UCSD-AML1 (cell line): ENCODE data around the gene HCN4.
"Not testable (repeated sequence)": the region's sequence is repeated elsewhere in the genome, so short reads cannot be mapped to it uniquely, and the experiment has no call there.

Experiments
- DNase-seq: peaks from one replicate; lab custom pipeline; 2025; ENCODE audit not compliant: unreplicated experiment; lab: John Stamatoyannopoulos, UW

Gene HCN4

DNA sequence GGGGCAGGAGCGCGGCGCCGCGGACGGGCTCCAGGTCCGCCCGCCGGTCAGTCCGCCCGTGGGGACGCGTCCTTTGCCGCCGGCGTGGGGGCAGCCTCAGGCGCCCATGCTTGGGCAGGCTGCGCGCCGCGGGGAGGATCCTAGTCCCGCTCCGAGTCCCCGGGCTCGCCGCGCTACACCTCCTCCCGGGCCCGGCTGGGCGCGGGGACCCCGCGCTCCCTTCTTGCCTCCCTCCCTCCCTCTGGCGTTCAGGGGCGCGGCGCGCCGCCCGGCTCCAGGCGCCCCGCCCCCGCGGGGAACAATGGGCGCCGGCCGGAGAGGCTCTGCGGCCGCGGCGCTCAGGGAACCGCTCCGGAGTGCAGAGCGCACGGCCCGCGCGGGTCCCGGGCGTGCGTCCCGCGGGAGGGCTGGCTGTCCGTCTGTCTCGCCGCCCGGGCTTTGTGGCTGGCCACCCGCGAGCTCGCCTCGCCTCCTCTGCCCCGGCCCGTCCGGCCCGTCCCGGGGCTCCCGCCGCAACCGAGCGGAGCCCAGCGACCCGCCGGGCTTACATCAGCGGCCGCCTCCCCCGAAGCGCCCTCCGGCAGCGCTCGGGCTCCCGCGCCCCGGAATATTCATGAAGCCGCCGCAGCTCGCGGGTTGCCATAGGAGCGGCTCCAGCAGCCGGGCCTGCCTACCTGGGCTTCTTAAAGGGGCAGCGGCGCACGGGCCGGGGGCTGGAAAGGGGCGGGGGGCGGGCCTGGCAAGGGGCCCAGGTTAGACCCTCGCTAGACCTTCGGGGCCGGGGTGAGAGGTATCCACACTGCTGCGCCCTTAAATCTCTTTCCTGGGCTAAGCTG, at the start of gene HCN4:
Gene HCN4 (minus strand): TSS at position 658 of the 836 bp plus-strand sequence. CDS start 688 bp downstream, outside the sequence.
- no peak for DNase-seq

DNA sequence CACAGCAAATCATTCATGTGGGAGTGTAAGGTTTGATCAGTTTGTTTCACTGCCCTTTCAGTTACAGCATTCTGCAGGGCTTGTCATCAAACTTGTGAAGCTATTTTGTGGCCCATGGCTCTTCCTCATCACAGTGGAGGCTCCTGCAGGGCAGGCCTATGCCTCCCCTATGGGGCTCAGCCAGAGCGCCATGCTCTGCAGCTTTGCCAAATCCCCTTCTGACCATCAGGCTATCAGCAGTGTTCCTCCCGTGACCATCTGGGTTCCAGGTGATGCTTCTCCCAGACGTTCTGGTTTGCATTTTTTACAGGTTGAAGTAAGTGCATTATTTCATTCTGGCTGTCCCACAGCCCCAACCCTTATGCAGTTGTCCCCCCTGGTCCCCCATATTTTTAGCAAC, 46.1 kb upstream of the HCN4 start:
- no peak for DNase-seq

GRCh38 chr15:73403171-73403570, 34.4 kb upstream of the HCN4 start:
- DNase-seq, result no peak

GRCh38 chr15:73400222-73400621, 31.5 kb upstream of the HCN4 start:
- DNase-seq, result not testable (repeated sequence)

DNA sequence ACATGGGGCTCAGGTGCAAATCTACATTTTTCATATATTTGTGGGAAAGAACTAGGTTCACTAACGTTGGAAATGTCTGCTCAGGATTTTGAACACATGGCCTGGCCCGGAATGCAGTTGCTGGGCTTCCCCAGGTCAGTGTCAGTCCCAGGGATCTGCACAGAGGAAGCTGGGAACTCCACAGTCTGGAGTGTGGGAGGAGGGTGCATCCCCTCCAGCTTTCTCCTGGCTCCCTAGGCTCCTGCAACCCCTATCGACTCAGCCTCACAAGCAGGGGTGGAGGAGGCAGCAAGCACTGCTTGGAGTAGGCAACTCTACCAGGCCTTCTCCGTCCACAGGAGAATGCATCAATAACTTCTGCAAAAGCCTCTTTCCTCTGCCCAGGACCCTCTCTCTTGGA, 30.1 kb upstream of the HCN4 start:
- no peak for DNase-seq

DNA sequence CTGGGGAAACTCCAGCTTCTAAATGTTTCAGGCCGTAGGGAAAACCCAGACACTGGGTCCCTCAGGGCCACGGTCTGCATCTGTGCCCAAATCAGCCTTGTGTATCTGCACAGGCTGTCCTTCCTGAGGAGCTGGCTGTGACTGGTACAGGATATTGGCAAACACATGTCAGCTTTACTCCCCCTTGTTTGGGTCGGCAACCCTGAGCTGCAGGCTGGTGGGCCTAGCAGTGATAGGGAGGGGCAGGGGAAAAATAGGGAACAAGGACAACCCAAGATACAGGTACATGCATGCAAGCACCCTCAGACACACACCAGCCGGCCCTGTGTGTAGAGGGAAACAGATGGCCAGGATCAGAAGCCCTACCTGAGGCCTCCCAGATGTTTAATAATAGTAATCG, 28.7 kb upstream of the HCN4 start:
- DNase-seq, result no peak

DNA sequence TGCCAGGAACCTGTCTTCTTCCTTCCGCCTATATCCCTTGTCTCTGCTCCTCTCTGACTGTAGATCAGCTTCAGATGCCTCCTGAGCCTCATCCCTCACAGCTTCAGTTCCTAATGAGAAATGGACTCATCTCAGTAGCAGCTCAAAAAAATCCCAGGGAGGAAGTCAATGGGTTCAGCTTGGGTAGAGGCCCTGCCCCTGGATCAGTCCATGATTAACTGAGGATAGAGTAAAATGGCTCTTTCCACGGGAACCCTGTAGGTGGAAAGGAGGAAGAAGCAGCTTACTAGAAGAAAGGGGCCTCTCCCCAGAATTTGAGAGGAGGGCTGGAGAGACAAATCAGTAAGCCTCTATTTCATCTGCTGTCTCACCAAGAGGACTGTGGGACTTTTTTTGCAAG, 26.9 kb upstream of the HCN4 start:
- DNase-seq, result no peak

DNA sequence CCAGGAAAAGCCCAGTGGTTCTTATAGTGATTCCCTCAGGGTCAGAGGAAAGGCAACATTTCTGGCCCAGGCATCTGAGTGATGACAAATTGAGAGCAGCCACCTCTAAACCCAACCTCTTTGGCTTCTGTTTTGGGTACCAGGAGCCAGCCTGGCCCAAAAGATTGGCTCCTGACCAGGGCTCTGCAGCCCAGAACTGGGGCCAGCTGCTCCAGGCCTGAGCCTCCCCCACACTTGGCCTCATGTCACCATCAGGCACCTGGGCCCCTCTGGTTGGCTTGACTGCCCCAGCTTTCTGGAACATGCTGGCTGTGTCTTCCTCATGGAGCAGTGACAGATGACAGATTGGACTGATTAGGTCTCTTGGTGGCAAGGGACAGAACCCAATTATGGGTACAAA, 26.0 kb upstream of the HCN4 start:
- DNase-seq, result no peak

DNA sequence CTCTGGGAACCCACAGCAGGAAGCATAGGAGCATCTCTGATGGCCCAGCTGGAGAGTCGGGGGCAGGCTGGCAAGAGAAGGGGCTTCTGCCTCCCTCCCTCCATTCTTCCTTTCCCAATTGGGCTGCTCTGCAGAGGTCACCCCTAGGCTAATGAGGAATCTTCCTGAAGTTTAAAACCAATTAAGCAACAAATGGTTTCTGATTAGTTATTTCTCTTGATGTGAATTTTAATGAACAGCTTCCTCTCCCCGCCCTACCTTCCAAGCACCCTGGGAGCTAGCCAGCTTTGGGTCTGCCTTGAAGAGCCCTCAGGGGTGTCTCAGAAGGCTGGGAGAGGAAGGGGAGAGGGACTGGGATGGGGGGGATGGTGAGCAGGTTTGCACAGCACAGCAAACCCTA, 24.6 kb upstream of the HCN4 start:
- DNase-seq, result no peak

- no peak for DNase-seq
Measured at GRCh38 chr15:73392025-73392424, 23.3 kb upstream of the HCN4 start.

- DNase-seq, result no peak
Measured at GRCh38 chr15:73391128-73391872, 22.5 kb upstream of the HCN4 start.

DNA sequence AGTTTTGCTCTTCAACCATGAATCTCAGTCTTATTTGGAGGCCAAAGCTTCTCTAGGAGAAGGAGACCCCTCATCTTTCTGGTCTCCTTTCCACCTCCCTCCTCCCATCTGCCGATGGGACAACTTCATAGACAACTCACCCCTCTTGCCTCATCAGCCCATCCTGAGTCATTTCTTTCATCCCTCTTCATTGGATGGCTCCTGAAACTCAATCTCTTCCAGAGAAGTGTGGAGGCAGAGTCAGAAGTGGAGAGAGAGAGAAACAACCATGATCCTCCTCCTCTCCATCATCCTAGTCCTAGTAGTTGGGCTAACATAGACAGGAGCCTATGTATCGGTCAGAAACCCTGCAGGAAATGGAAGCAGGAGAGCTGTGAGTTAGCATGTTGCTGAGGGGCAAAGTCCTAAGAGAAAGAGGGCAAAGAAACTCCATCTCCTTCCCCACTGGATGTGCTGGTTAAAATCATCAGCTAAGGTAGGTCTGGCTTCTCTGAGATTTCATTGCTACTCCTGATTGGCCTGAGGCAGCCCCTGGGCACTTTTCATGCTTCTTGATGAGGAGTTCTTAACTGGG, 21.3 kb upstream of the HCN4 start:
- no peak for DNase-seq

DNA sequence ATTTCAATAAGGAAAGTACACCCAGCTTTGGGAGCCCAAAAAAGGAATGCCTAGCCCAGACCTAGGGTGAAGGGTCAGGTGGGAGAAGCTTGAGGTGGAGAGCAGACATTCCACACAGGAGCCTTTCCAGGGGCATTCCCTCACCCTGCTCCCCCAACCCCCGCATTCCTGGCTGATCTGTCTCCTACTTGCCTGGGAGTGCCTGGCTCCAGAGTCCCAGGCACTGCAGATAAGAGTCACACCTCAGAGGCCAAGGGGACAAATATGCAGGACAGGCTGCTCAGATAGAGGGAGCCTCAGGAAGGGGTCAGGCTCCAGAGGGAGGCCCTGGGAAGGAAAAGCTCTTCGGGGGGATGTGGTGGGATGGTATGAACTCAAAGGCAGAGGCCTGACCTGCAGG, 20.8 kb upstream of the HCN4 start:
- no peak for DNase-seq

DNA sequence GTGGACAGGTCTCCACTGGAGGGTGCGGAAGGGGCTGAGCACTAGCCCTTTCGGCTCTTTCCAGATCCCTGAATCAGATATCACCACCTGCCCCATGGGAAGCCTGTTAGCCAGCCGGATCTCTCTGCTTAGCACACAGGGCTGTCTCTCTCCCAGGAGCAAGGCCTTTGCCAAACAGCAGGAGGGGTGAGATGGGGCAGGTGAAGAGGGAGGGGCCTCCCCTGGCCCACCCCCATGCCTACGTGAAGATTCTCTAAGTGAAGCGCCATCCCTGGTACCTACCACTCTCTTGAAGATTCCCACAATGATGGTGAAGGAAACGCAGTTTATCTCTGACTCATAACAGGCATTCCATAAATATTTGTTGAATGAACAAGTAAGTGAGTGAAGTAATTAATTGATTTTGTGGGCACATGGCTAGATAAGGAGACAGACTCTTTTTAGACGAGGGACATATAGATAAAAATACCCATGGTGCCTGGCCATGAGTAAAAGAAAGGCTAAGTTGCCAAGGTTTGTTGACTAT, 19.6 kb upstream of the HCN4 start:
- no peak for DNase-seq

- no peak for DNase-seq
Measured at GRCh38 chr15:73387507-73388255, 18.9 kb upstream of the HCN4 start.

DNA sequence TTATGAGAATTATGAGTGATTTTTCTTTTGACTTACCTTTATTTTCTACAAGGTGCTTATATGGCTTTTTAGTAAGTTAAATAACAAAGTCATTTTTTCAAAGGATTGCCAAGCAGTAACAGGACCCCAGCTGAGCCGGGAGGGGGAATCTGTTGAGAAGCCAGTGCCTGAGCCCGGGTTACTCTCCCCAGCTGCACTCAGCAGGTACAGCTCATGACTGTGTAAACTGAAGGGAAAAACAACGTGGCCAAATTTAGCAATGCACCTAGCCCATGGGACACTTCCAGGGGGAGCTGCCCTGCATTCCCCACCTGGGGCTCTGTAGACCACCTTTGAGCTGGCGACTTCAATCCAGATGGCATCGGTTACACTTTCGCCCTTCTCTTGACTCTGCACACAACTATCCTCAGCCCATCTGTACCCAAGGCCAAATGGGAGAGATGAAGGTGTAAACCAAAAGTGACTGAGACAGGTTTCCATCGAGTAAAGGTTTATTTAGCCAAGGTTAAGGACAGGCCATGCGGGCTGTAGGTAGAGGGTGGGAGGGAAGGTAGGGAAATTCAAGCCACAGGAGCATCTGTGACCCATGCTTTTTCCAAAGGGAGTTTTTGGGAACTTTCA, 18.2 kb upstream of the HCN4 start:
- DNase-seq, result no peak

GRCh38 chr15:73386238-73386637, 17.5 kb upstream of the HCN4 start:
- DNase-seq, result no peak

DNA sequence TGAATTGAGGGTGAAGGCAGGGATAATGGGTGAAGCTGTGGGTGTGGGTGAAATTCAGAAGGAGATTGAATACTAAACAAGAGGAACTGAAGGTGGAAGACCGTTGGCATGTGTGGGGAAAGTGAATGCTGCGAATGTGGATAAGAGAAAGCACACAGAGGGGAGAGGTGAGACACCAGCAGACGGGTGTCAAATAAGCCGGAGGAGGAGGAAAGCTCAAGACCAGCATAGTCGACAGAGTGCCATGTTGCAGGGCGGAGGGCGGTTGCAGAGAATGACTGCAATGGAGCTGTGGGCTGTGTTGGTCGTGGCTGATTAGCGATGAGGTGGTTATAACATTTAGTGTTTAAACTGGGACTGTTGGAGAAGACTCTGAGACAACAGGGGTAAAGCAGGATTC, 16.4 kb upstream of the HCN4 start:
- no peak for DNase-seq

DNA sequence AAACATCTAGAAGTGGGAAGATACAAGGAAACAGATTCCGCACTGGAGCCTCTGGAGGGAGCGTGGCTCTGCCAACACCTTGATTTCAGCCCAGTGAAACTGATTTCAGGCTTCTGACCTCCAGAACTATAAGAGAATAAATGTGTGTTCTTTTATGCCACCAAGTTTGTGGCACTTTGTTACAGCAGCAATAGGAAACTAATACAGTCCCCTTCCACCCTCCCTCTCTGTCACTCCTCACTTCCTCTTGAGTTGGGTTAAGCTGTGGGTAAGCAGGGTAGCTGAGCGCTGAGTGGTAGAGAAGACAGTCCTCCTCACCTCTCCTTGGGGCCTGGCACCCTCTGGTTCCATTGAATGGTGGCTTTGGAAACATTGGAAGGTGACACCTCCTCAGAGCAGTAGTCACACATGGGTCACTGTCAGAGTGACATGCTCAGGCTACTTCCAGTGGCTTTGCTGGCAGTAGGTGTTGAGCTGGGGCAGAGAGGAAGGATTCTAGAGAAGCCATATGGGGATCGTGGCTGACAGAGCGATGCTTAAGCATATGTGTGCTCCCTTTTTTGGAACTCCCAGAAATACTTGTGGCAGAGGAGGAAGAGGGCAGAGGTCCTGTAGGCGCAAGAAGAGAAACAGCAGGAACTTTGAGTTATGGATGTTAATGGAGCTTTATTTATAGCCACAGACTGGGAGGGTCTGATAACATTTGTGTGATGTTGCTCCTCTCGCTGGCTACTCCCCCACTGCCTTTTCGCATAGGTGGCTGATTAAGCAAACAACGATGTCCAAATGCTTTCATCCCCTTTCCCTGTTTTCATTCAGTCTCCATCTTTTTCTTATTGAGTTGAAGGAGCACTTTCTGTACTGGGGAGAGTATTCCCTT, 14.8 kb upstream of the HCN4 start:
- no peak for DNase-seq

DNA sequence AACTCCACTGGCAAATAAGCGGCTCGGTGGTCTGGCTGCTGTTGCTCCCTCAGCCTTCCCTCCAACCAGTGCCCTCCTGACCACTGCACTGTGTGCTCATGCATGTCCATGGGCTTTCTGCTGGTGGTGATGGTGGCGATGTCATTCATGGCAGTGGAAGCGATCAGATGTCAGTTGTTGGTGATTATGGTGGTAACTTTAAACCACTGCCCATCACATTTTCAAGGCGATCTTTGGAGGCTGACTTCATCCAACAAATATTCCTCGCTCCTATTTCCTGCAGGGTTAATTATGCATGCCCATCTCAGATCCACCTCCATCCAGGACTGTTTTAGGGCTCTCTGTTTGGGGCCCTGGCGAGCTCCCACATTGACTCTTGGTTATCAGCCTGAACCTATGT, 13.4 kb upstream of the HCN4 start:
- DNase-seq, result no peak
